GM19240 (cell line): ENCODE measurements around the gene SP1.
"Not testable (repeated sequence)": the region's sequence is repeated elsewhere in the genome, so short reads cannot be mapped to it uniquely, and the experiment has no call there.

Source experiments
- DNase-seq: peaks from one replicate; pipeline ENCODE4 v3.0.0; 2011; ENCODE audit warnings: low spot score; ENCODE audit not compliant: insufficient read length

The SP1 gene

GRCh38 chr12:53380104-53380793 is at the start of gene SP1:
Gene SP1 (plus strand): TSS chr12:53380176. CDS start chr12:53380292, 116 bp downstream.
- DNase-seq: peak; percentile 42

DNA sequence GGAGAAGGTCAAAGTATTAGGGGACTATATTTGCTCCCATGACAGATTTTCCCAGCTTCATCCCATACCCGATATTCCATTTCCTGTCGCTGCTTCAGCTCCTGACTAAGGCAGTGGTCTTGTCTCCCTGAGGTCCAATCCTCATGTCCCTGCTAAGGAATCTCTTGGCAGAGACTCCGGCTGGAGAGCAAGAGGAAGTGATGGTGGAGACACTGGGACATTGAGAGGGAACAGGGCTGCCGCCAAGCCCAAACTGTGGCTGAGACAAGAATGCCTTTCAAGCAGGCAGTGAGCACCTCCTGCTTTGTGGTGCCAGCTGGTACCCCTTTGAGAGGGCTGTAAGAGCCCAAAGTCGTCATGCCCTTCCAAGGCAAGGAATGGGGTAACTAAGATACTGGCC is 49.3 kb upstream of the SP1 start:
- DNase-seq: no peak

GRCh38 chr12:53332339-53332738 is 47.6 kb upstream of the SP1 start:
- DNase-seq: not testable (repeated sequence)

DNA sequence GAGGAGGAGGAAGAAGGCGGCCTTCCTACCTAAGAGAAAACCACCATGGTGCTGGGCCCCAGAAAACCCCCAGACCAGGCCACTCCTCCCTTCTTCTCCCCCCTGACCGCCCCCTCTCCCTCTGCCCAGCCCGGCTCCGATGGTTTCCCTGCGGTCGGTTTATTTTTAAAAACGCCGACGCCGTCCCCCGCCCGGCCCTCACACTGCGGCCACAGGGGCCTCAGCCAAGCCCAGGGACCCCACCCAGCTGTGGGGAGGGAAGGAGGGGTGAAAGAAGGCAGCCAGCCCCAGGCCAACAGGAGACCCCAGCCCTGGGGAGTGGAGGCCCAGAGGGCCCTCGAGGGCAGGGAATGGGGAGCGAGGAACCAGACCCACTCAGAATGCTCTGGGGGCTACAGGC is 47.2 kb upstream of the SP1 start:
- no peak for DNase-seq

- no peak for DNase-seq
Measured at GRCh38 chr12:53333289-53333688, 46.7 kb upstream of the SP1 start.

DNA sequence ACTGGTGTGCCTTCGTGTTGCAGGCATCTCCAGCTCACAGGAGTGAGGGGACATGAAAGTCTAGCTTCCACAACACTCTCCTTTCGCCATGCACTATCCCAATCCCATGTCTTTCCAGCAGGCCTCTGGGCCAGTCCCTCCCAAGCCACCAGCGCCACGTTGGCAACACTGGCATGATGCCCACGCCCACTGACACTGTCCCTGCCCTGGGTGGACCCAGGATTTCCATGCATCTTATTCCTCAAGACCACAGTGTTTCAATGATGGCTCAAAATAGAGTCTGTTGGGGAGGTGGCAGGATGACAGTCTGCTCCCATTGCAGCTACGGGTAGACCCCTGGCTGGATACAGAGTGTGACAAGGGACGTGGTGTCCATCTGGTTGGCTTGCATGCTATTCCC is 46.1 kb upstream of the SP1 start:
- DNase-seq: no peak

DNA sequence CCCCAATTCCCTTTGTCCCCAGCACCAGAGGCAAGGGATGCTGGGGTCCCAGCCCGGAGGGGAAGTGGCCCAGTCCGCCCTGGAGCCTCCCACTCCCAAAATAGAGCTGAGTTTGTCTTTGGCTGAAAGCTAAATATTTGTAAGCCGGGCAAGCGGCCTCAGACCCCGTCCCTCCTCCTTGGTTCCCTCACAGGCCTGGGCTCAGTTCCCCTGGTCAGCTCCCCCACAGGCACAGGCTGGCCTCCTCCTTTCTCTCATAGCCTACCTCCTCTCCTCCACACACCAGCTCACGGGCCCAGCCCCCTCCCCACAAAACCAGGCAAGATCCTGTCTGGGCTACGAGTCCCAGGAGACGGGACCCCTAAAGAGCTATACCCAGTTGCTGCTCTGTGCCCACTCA is 45.2 kb upstream of the SP1 start:
- DNase-seq: no peak

GRCh38 chr12:53336181-53336681 is 43.7 kb upstream of the SP1 start, which contains the start of gene SP7:
Gene SP7 (minus strand): TSS chr12:53336354. CDS start chr12:53335646, 708 bp downstream.
- DNase-seq: no peak

- no peak for DNase-seq
Measured at GRCh38 chr12:53338017-53338416, 42.0 kb upstream of the SP1 start.

GRCh38 chr12:53338916-53339315 is 41.1 kb upstream of the SP1 start:
- no peak for DNase-seq

DNA sequence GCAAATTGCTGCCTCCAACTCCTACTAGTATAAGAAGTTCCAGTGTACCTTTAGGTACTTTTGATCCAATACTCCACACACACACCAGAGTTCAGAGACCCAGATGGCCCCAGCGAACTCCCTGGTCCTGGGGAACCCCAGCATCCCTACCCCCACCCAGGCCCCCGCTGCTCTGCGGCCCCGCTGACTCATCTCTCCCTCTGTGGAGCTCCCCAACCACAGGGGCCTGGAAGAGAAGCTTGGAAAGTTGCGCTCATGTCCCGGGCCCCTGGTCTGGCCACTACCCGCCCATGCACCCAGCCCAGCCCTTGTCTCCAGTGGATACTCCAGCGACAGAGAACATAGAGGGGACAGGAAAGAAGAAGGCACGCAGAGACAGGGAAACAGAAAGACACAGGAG is 39.6 kb upstream of the SP1 start:
- DNase-seq: no peak

- no peak for DNase-seq
Measured at GRCh38 chr12:53343449-53343848, 36.5 kb upstream of the SP1 start.

- DNase-seq: no peak
Measured at GRCh38 chr12:53343969-53344368, 36.0 kb upstream of the SP1 start.

GRCh38 chr12:53344487-53344823 is 35.5 kb upstream of the SP1 start:
- DNase-seq: no peak

GRCh38 chr12:53344824-53345485 is 35.0 kb upstream of the SP1 start:
- DNase-seq: peak; percentile 73

- DNase-seq: no peak
Measured at GRCh38 chr12:53345486-53346188, 34.3 kb upstream of the SP1 start.

DNA sequence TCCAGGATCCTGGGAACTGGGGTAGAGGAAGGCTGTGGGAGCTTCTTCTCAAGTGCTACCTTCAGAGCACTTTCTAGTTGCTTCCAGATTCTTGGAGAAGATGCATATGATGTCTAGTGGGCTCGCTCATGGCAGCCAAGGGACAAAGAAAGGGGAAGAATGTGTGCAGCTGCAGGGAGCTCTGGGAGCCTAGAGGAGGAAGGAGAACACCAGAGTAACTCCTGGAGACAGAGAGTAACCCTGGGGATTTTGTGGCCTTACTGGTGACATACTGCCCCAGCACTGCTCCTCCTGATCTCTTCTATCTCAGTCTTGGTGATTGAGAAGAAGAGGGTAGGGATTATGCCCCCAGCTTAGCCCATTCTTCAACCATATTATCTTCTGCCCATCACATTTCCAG is 33.5 kb upstream of the SP1 start:
- DNase-seq: no peak

GRCh38 chr12:53347905-53348304 is 32.1 kb upstream of the SP1 start:
- no peak for DNase-seq

DNA sequence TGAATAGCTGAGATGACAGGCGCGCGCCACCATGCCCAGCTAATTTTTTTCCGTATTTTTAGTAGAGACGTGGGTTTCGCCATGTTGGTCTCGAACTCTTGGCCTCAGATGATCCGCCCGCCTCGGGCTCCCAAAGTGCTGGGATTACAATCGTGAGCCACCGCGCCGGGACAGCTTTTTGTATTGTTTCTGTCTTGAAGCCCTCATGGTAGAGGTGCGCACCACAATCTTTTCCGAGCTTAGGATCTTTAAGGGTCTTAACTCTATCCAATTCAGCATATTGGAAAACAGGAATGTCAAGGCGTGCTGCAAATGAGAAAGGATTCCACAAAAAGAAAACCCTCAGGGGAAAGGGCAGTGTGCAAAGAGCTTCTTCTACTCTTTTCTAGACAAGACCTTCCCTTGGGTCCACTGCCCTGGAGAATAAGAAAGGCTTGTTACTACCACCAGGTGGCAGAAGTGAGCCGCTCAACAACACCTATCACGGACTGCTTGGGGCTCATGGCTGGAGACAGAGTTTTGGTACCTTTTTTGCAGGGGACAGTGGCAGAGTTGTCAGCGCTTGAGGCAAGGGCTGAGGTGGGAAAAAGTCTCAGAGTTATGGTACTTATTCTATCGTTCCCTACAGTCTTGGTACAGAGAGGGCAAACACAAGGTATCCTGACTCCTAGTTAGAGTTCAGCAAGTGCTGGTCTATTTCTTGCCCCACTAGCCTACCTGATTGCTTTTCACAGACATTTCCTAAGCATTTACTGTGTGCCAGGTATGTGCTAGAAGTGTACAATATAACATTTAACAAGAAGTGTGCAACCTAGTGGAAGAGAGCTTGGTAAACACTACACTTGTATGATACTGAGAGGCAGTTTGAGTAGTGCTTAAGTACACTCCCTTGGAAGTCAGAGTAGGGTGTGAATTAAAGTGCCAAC is 27.4 kb upstream of the SP1 start:
- peak; percentile 60 for DNase-seq

GRCh38 chr12:53353257-53353655 is 26.7 kb upstream of the SP1 start:
- DNase-seq: no peak

GRCh38 chr12:53355121-53355520 is 24.9 kb upstream of the SP1 start:
- no peak for DNase-seq
